Measurements from ENCODE around the gene SELENOW. TPM values are rescaled to one million over a fixed set of nuclear protein-coding genes. Genes with fewer than 3 reads are reported as not detected.

Gene SELENOW
- total RNA-seq, 4 donors from 2014 or later, result 256 to 919 (median 484) TPM

DNA sequence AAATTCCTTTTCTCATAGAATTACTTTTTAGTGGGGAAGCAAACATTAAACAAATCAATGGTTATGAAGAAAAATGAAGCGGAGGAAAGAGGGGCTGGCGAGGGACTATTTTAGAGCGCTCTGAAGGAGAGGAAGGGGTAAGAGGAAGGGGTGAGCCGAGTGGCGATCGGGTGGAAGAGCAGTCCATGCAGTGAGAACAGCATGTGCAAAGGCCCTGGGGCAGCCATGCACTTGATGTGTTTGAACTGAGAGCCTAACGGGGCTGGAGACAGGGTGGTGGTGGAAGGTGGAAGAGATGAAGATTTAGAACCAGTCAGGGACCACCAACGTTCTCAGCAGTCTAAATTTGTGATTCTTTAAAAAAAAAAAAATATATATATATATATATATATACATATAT lies 47.6 kb upstream of the SELENOW start:
- Histone ChIP-seq H3K27ac (peak overlapping the region in 1 of 3 donors; percentile 95), H3K27me3 (no peaks in the 10 kb centered on the region), H3K4me1 (peaks cover 14 to 24% of the 10 kb centered on the region in 2 donors), H3K4me3 (replicated peaks in 1 of 3) (no peak overlapping the region), H3K36me3 (peaks cover 0 to 6% of the 10 kb centered on the region in 2 donors), H3K9me3 (no peaks in the 10 kb centered on the region)
- no peak for DNase-seq
- intact Hi-C loops (cut with DNase I), result no loop called here
- TF ChIP-seq, protein P1, sequence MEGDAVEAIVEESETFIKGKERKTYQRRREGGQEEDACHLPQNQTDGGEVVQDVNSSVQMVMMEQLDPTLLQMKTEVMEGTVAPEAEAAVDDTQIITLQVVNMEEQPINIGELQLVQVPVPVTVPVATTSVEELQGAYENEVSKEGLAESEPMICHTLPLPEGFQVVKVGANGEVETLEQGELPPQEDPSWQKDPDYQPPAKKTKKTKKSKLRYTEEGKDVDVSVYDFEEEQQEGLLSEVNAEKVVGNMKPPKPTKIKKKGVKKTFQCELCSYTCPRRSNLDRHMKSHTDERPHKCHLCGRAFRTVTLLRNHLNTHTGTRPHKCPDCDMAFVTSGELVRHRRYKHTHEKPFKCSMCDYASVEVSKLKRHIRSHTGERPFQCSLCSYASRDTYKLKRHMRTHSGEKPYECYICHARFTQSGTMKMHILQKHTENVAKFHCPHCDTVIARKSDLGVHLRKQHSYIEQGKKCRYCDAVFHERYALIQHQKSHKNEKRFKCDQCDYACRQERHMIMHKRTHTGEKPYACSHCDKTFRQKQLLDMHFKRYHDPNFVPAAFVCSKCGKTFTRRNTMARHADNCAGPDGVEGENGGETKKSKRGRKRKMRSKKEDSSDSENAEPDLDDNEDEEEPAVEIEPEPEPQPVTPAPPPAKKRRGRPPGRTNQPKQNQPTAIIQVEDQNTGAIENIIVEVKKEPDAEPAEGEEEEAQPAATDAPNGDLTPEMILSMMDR (IDR thresholded peaks at IDR 0.05), result no peak
- TF ChIP-seq POLR2A (IDR thresholded peaks at IDR 0.05), result no peak
- WGBS, 2 donors, result 94 to 96% methylated on average over 8 of the region's 8 CpGs

DNA sequence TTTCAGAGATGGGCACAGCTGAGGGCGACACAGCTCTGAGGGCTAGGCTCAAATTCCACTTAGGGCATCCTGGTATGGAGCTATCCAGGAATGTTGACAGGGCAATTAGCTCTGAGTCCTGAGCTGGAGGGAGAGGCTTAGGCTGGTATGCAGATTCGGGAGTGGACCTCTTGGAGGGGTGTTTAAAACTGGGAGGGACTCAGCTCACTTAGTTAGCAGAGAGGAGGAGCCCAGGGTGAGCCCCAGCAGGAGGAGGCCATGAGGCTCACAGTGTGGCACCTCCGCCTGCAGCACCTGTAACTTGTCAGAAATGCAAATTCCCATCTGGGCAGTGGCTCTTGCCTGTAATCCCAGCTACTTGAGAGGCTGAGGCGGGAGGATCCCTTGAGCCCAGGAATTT lies 43.4 kb upstream of the SELENOW start:
- 83 to 90% methylated on average over 3 to 4 of the region's 4 CpGs for WGBS, 2 donors
- no peaks in the 10 kb centered on the region for H3K9me3 ChIP-seq
- no peak overlapping the region for H3K4me3 ChIP-seq (replicated peaks in 1 of 3)
- H3K27me3 ChIP-seq, result no peaks in the 10 kb centered on the region
- H3K27ac ChIP-seq, result no peak overlapping the region
- peaks cover 0 to 6% of the 10 kb centered on the region in 2 donors for H3K36me3 ChIP-seq
- intact Hi-C loops (cut with DNase I), result no loop called here
- TF ChIP-seq, protein P1 (IDR thresholded peaks at IDR 0.05), result no peak
- TF ChIP-seq POLR2A (IDR thresholded peaks at IDR 0.05), result no peak
- DNase-seq, result no peak
- H3K4me1 ChIP-seq, result peaks cover 0 to 3% of the 10 kb centered on the region in 2 donors

DNA sequence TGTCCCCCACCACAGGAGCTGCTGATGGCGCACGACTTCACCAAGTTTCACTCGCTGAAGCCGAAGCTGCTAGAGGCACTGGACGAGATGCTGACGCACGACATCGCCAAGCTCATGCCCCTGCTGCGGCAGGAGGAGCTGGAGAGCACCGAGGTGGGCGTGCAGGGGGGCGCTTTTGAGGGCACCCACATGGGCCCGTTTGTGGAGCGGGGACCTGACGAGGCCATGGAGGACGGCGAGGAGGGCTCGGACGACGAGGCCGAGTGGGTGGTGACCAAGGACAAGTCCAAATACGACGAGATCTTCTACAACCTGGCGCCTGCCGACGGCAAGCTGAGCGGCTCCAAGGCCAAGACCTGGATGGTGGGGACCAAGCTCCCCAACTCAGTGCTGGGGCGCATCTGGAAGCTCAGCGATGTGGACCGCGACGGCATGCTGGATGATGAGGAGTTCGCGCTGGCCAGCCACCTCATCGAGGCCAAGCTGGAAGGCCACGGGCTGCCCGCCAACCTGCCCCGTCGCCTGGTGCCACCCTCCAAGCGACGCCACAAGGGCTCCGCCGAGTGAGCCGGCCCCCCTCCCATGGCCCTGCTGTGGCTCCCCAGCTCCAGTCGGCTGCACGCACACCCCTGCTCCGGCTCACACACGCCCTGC lies 37.5 kb upstream of the SELENOW start:
- 90 to 94% methylated on average over 43 to 45 of the region's 48 CpGs for WGBS, 2 donors
- DNase-seq, result no peak

DNA sequence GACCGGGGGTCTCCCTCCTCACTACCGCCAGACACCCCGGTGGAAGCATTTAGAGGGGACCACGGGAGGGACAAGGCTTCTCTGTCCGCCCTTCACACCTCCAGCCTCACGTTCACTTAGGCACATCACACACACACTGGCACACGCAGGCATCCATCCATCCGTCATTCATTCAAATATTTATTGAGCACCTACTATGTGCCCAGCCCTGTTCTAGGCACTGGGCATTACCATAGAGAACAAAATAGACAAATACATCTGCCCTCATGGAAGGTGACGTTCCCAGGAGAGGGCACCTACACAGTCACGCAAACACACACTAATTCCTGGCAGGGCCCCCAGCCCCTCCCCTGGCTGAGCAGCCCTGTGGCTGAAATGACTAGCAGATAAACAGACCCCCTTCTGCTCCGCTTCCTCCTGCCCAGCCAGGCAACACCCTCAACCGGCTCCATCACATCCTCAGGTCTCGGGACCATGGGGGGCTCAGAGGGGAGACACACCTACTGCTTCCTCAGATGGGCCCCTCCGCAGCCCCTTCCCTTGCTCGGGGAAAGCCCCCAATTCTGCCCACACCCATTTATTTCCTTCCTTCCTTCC lies 36.9 kb upstream of the SELENOW start:
- WGBS, 2 donors, result 86 to 90% methylated on average over 15 of the region's 15 CpGs
- no peaks in the 10 kb centered on the region for H3K27me3 ChIP-seq
- H3K27ac ChIP-seq, result peak overlapping the region in 2 of 3 donors; percentile 99
- H3K9me3 ChIP-seq, result no peaks in the 10 kb centered on the region
- H3K36me3 ChIP-seq, result peaks cover 0 to 9% of the 10 kb centered on the region in 2 donors
- no peak overlapping the region for H3K4me3 ChIP-seq (replicated peaks in 1 of 3)
- no peak for DNase-seq
- H3K4me1 ChIP-seq, result peaks cover 19 to 30% of the 10 kb centered on the region in 2 donors
- no peak for TF ChIP-seq POLR2A (IDR thresholded peaks at IDR 0.05)
- TF ChIP-seq, protein P1 (IDR thresholded peaks at IDR 0.05), result no peak
- intact Hi-C loops (cut with DNase I), result no loop called here

More for the DNA sequence above, 37.5 kb upstream of the SELENOW start:
- TF ChIP-seq, protein P1 (IDR thresholded peaks at IDR 0.05), result no peak
- no peak for TF ChIP-seq POLR2A (IDR thresholded peaks at IDR 0.05)
- no peak overlapping the region for H3K27ac ChIP-seq
- peaks cover 13 to 23% of the 10 kb centered on the region in 2 donors for H3K4me1 ChIP-seq
- intact Hi-C loops (cut with DNase I), result no loop called here
- no peaks in the 10 kb centered on the region for H3K9me3 ChIP-seq
- peaks cover 0 to 14% of the 10 kb centered on the region in 2 donors for H3K36me3 ChIP-seq
- H3K27me3 ChIP-seq, result no peaks in the 10 kb centered on the region
- no peak overlapping the region for H3K4me3 ChIP-seq (replicated peaks in 1 of 3)

DNA sequence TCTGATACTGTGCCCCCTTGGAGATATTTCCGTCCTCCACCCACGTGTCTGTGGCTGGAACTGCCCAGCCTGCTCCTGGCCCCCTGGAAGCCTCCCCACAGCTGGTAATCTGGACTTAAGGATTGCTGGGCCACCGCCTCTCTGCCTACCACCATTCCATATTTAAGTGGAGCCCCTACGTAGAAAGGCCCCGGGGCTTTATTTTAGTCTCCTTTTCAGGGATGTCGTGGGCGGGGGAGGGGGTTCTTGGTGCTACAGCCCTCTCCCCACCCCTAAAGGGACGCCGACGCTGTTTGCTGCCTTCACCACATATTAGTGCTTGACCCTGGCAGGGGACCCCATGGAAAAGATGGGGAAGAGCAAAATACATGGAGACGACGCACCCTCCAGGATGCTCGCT lies 35.9 kb upstream of the SELENOW start:
- Histone ChIP-seq H3K4me1 (peaks cover 21 to 34% of the 10 kb centered on the region in 2 donors), H3K9me3 (no peaks in the 10 kb centered on the region), H3K27ac (peak overlapping the region; percentile 99), H3K27me3 (no peaks in the 10 kb centered on the region), H3K36me3 (peaks cover 0 to 16% of the 10 kb centered on the region in 2 donors), H3K4me3 (replicated peaks in 1 of 3) (no peak overlapping the region)
- WGBS, 2 donors, result 51 to 58% methylated on average over 13 of the region's 13 CpGs
- no peak for DNase-seq
- intact Hi-C loops (cut with DNase I), result no loop called here
- no peak for TF ChIP-seq POLR2A (IDR thresholded peaks at IDR 0.05)
- TF ChIP-seq, protein P1 (IDR thresholded peaks at IDR 0.05), result no peak
